Activated CD4-positive, alpha-beta T cell treated with anti-CD3 and anti-CD28 coated beads, Interleukin-10, Interleukin-2, amounts not matched to agents 100 ng/mL and 50 ng/mL, durations not matched to agents 16 hours and 8 hours (primary cell): ENCODE results near the gene PROK2.

Experiments
- DNase-seq: peaks from one replicate; pipeline ENCODE4 v3.0.0-alpha.2; 2020

The PROK2 gene

GRCh38 chr3:71785532-71786216 is 726 bp upstream of the PROK2 start:
- DNase-seq: no peak

- DNase-seq: peak; percentile 10
These were observed 591 bp downstream of the PROK2 start for GRCh38 chr3:71784201-71784913.

GRCh38 chr3:71783152-71783551 is 1.8 kb downstream of the PROK2 start:
- no peak for DNase-seq

GRCh38 chr3:71780430-71780829 is 4.5 kb downstream of the PROK2 start:
- DNase-seq: no peak

GRCh38 chr3:71779674-71780377 is 5.1 kb downstream of the PROK2 start:
- peak; percentile 69 for DNase-seq

GRCh38 chr3:71778353-71778752 is 6.6 kb downstream of the PROK2 start:
- DNase-seq: peak; percentile 71

- peak; percentile 62 for DNase-seq
These were observed 8.4 kb downstream of the PROK2 start for GRCh38 chr3:71776538-71776937.

GRCh38 chr3:71771884-71772283 is 13.1 kb downstream of the PROK2 start:
- DNase-seq: no peak

GRCh38 chr3:71771126-71771525 is 13.8 kb downstream of the PROK2 start:
- DNase-seq: no peak

- DNase-seq: no peak
These were observed 21.5 kb downstream of the PROK2 start for GRCh38 chr3:71763426-71763825.

GRCh38 chr3:71760140-71760539 is 24.8 kb downstream of the PROK2 start:
- no peak for DNase-seq

- no peak for DNase-seq
These were observed 25.5 kb downstream of the PROK2 start for GRCh38 chr3:71759401-71759800.

GRCh38 chr3:71758091-71758490 is 26.9 kb downstream of the PROK2 start:
- DNase-seq: no peak

GRCh38 chr3:71754610-71755253 is 30.2 kb downstream of the PROK2 start:
- no peak for DNase-seq

GRCh38 chr3:71753701-71754609 is 31.0 kb downstream of the PROK2 start, which contains the start of gene GPR27:
TSS of gene GPR27 (plus strand) at chr3:71753855. CDS start at chr3:71754050, 195 bp downstream.
- DNase-seq: peak; percentile 23

GRCh38 chr3:71752831-71753700 is 31.9 kb downstream of the PROK2 start:
- DNase-seq: no peak

- DNase-seq: no peak
These were observed 33.3 kb downstream of the PROK2 start for GRCh38 chr3:71751602-71752001.

GRCh38 chr3:71744738-71745137 is 40.2 kb downstream of the PROK2 start:
- no peak for DNase-seq

- no peak for DNase-seq
These were observed 42.3 kb downstream of the PROK2 start for GRCh38 chr3:71742621-71743020.

GRCh38 chr3:71734881-71735280 is 50.1 kb downstream of the PROK2 start:
- no peak for DNase-seq

- DNase-seq: no peak
These were observed 51.6 kb downstream of the PROK2 start for GRCh38 chr3:71733319-71733718.
